CD14-positive monocyte (primary cell): ENCODE results near the gene TLR6. TPM values are rescaled to one million over a fixed set of nuclear protein-coding genes. Genes with fewer than 3 reads are reported as not detected.
A peak's percentile ranks its signal among the peaks of the same experiment; 100 is the strongest.

Experiments
- DNase-seq, 3 donors: peaks; one replicate each; pipeline ENCODE4 v3.0.0-alpha.2; 2011 to 2022
- H2AFZ ChIP-seq: 2 replicates; pipeline ENCODE4 v1.6.0; 2012; ENCODE audit warnings: mild to moderate bottlenecking, low read depth, low read length, inconsistent platforms; ENCODE audit not compliant: insufficient read depth, poor library complexity, severe bottlenecking
- H3K27ac ChIP-seq, 2 donors: 1 replicate in 1 of 2; 2 replicates in 1 of 2; pipeline ENCODE4 v1.5.1; 2012 to 2013; ENCODE audit warnings: low read length in 2 of 2, control low read depth in 1 of 2, inconsistent platforms in 1 of 2, low read depth in 1 of 2, mild to moderate bottlenecking in 1 of 2
- H3K27me3 ChIP-seq, 2 donors: one replicate each; pipeline versions ENCODE4 v1.6.0 to v1.6.1; 2011 to 2013; ENCODE audit warnings: low read length in 2 of 2; ENCODE audit not compliant: control insufficient read depth in 2 of 2, insufficient read depth in 2 of 2
- H3K36me3 ChIP-seq, 2 donors: replicated peaks in 1 of 2; 1 replicate in 1 of 2; 2 replicates in 1 of 2; pipeline versions ENCODE4 v1.5.1 to v1.6.1; 2012 to 2013; ENCODE audit warnings: low read length in 2 of 2, control low read depth in 1 of 2, inconsistent platforms in 1 of 2, mild to moderate bottlenecking in 1 of 2; ENCODE audit not compliant: insufficient read depth in 2 of 2, control insufficient read depth in 1 of 2
- H3K4me1 ChIP-seq, 2 donors: 1 replicate in 1 of 2; 2 replicates in 1 of 2; pipeline versions ENCODE4 v1.5.1 to v1.6.1; 2012 to 2013; ENCODE audit warnings: low read length in 2 of 2, control low read depth in 1 of 2, inconsistent platforms in 1 of 2, mild to moderate bottlenecking in 1 of 2, moderate library complexity in 1 of 2; ENCODE audit not compliant: insufficient read depth in 2 of 2, control insufficient read depth in 1 of 2
- H3K4me2 ChIP-seq: replicated peaks from 2 replicates; pipeline ENCODE3; 2012; ENCODE audit warnings: low read length, moderate library complexity, mild to moderate bottlenecking; ENCODE audit not compliant: poor library complexity, severe bottlenecking; ENCODE audit errors: extremely low read depth
- H3K4me3 ChIP-seq, 3 experiments: fragments of 200-600 bp in 1 of 3; sonication (generic) in 1 of 3; replicated peaks in 1 of 3; 1 replicate in 2 of 3; 2 replicates in 1 of 3; pipeline ENCODE4 v1.5.1; 2011 to 2013; ENCODE audit warnings: low read length in 3 of 3, mild to moderate bottlenecking in 3 of 3, control low read depth in 2 of 3, low read depth in 2 of 3, inconsistent platforms in 1 of 3, moderate library complexity in 1 of 3
- H3K79me2 ChIP-seq: 2 replicates; pipeline ENCODE4 v1.6.0; 2012; ENCODE audit warnings: mild to moderate bottlenecking, control low read depth, inconsistent platforms, low read length, moderate library complexity; ENCODE audit not compliant: insufficient read depth
- H3K9ac ChIP-seq: 2 replicates; pipeline ENCODE4 v1.6.0; 2017; ENCODE audit warnings: low read length, mild to moderate bottlenecking; ENCODE audit not compliant: insufficient read depth, poor library complexity, severe bottlenecking
- H3K9me3 ChIP-seq, 2 donors: replicated peaks in 1 of 2; 1 replicate in 1 of 2; 2 replicates in 1 of 2; pipeline versions ENCODE4 v1.5.1 to v1.6.1; 2012 to 2013; ENCODE audit warnings: low read length in 2 of 2, control low read depth in 1 of 2; ENCODE audit not compliant: control insufficient read depth in 1 of 2, insufficient read depth in 1 of 2
- H4K20me1 ChIP-seq: 2 replicates; pipeline ENCODE4 v1.6.0; 2012; ENCODE audit warnings: mild to moderate bottlenecking, low read length, control low read depth, moderate library complexity; ENCODE audit not compliant: insufficient read depth
- H3K27ac Mint-ChIP-seq, 7 donors: one replicate each; pipeline ENCODE4 v1.8.0; 2020; ENCODE audit warnings: mild to moderate bottlenecking in 7 of 7, mixed read lengths in 7 of 7, moderate library complexity in 6 of 7, inconsistent platforms in 2 of 7
- H3K27me3 Mint-ChIP-seq, 3 donors: one replicate each; pipeline ENCODE4 v1.8.0; 2021 to 2022; ENCODE audit warnings: low read depth in 3 of 3, mild to moderate bottlenecking in 3 of 3, mixed read lengths in 3 of 3, moderate library complexity in 3 of 3, inconsistent platforms in 1 of 3
- H3K36me3 Mint-ChIP-seq, 2 donors: one replicate each; pipeline ENCODE4 v1.8.0; 2020; ENCODE audit warnings: mixed read lengths in 2 of 2, inconsistent platforms in 1 of 2, mild to moderate bottlenecking in 1 of 2
- H3K4me1 Mint-ChIP-seq: one replicate; pipeline ENCODE4 v1.8.0; 2020; ENCODE audit warnings: mild to moderate bottlenecking, mixed read lengths
- H3K4me3 Mint-ChIP-seq, 2 donors: one replicate each; pipeline ENCODE4 v1.8.0; 2020; ENCODE audit warnings: mild to moderate bottlenecking in 2 of 2, mixed read lengths in 2 of 2, moderate library complexity in 1 of 2
- H3K9me3 Mint-ChIP-seq, 7 donors: one replicate each; pipeline ENCODE4 v1.8.0; 2020 to 2022; ENCODE audit warnings: mixed read lengths in 7 of 7, mild to moderate bottlenecking in 6 of 7, moderate library complexity in 6 of 7, inconsistent platforms in 2 of 7
- CTCF ChIP-seq: fragments of 200-600 bp; IDR thresholded peaks from one replicate; pipeline ENCODE4 v1.8.0; 2022; ENCODE audit warnings: antibody characterized with exemption, mild to moderate bottlenecking
- WGBS: methylation state at CpG from one replicate; pipeline ENCODE4 v1.1.5; 2013; ENCODE audit warnings: missing lambda C conversion rate; ENCODE audit not compliant: insufficient coverage; 5-methylcytosine and 5-hydroxymethylcytosine counted together
- intact Hi-C, 2 donors: fragments of 100-400 bp; cut with micrococcal nuclease; formaldehyde crosslinking; loops; one replicate each; pipeline versions ENCODE4 v1.15.0 to v1.15.1; 2023
- polyA plus RNA-seq, 3 donors: library from polyadenylated mRNA; depleted of rRNA in 1 of 3; unstranded in 2 of 3; stranded (reverse) in 1 of 3; fragments of 300-500 nt in 2 of 3; fragments of >200 nt in 1 of 3; fragmentation: Illumina TruSeq in 2 of 3; gene quantifications; 1 replicate in 2 of 3; 2 replicates in 1 of 3; pipeline ENCODE4 v1.2.3, GENCODE V29; 2012 to 2021
- small RNA-seq: library from RNA; depleted of rRNA; stranded (forward); fragments of <200 nt; gene quantifications from one replicate; pipeline ENCODE3, GENCODE V24; 2012; ENCODE audit warnings: low read depth; ENCODE audit not compliant: insufficient read length

The TLR6 gene
- polyA plus RNA-seq, 3 donors, result 7.7 to 12.7 (median 11.5) TPM

GRCh38 chr4:38775326-38775725, 81.3 kb downstream of the TLR6 start:
- H3K4me3 Mint-ChIP-seq, result no peak overlapping the region
- Histone ChIP-seq H2AFZ (no peak overlapping the region), H3K4me2 (no peak overlapping the region), H3K36me3 (no peaks in the 10 kb centered on the region), H4K20me1 (no peaks in the 10 kb centered on the region), H3K9ac (no peak overlapping the region), H3K79me2 (no peaks in the 10 kb centered on the region), H3K27ac (no peak overlapping the region), H3K4me3 (no peak overlapping the region), H3K9me3 (no peaks in the 10 kb centered on the region), H3K4me1 (peaks cover 3 to 19% of the 10 kb centered on the region in 2 donors), H3K27me3 (no peaks in the 10 kb centered on the region)
- H3K27me3 Mint-ChIP-seq, result peaks cover 0 to 2% (median 0%) of the 10 kb centered on the region in 3 donors
- intact Hi-C loops, result no loop called here
- WGBS, result no CpG with 5 or more reads among the region's 2 CpGs
- H3K27ac Mint-ChIP-seq, result peak overlapping the region in 2 of 7 donors; percentile 21 to 43
- peaks cover 0 to 4% of the 10 kb centered on the region in 2 donors for H3K36me3 Mint-ChIP-seq
- TF ChIP-seq CTCF, result no peak
- H3K4me1 Mint-ChIP-seq, result peaks cover 27% of the 10 kb centered on the region
- H3K9me3 Mint-ChIP-seq, result peaks cover 0 to 2% (median 0%) of the 10 kb centered on the region in 7 donors
- peak in 1 of 3 donors; percentile 26 for DNase-seq

GRCh38 chr4:38774181-38774955, 82.2 kb downstream of the TLR6 start:
- Mint-ChIP-seq H3K27me3 (peaks cover 0 to 2% (median 0%) of the 10 kb centered on the region in 3 donors), H3K36me3 (peaks cover 0 to 4% of the 10 kb centered on the region in 2 donors), H3K4me3 (no peak overlapping the region), H3K9me3 (peaks cover 0 to 2% (median 0%) of the 10 kb centered on the region in 7 donors), H3K4me1 (peaks cover 35% of the 10 kb centered on the region), H3K27ac (peak overlapping the region in 1 of 7 donors; percentile 28)
- no peaks in the 10 kb centered on the region for H4K20me1 ChIP-seq
- H3K4me2 ChIP-seq, result no peak overlapping the region
- H3K27me3 ChIP-seq, result no peaks in the 10 kb centered on the region
- H3K36me3 ChIP-seq, result no peaks in the 10 kb centered on the region
- H3K4me3 ChIP-seq, result no peak overlapping the region
- H3K4me1 ChIP-seq, result peaks cover 12 to 28% of the 10 kb centered on the region in 2 donors
- intact Hi-C loops, result no loop called here
- TF ChIP-seq CTCF, result no peak
- no peak overlapping the region for H3K9ac ChIP-seq
- H3K79me2 ChIP-seq, result no peaks in the 10 kb centered on the region
- H2AFZ ChIP-seq, result no peak overlapping the region
- DNase-seq, result no peak
- WGBS, result no CpG with 5 or more reads among the region's 8 CpGs
- H3K27ac ChIP-seq, result no peak overlapping the region
- H3K9me3 ChIP-seq, result no peaks in the 10 kb centered on the region

Small RNA genes within 50 kb of the gene (small RNA-seq; reads per million reads assigned to genes)
- gene MIR574, result 12.3 reads per million, percentile 79 among the genes with 10 or more reads in this experiment

Other genes with a start within 250 kb of the TLR6 start
- gene KLF3, start 192.6 kb downstream of the TLR6 start, polyA plus RNA-seq, result 10 to 100 TPM; 46.3 to 95.7 (median 53.9) TPM
- 1 to 10 TPM; 1.1 to 1.2 (median 1.1) TPM for gene TLR10, start 73.8 kb downstream of the TLR6 start, polyA plus RNA-seq
- 100 to 1,000 TPM in 1 of 3 donors, 10 to 100 TPM in 2; 49.8 to 117 (median 62.2) TPM for gene TLR1, start 52.0 kb downstream of the TLR6 start, polyA plus RNA-seq
- gene FAM114A1, start 11.0 kb upstream of the TLR6 start, polyA plus RNA-seq, result 10 to 100 TPM in 1 of 3 donors, 1 to 10 TPM in 2; 3.2 to 12.0 (median 4.1) TPM
- 1 to 10 TPM in 1 of 3 donors, under 1 TPM in 2; 0.31 to 1.1 (median 0.43) TPM for gene TMEM156, start 175.6 kb upstream of the TLR6 start, polyA plus RNA-seq
- gene KLHL5, start 205.4 kb upstream of the TLR6 start, polyA plus RNA-seq, result 10 to 100 TPM; 16.7 to 32.2 (median 23.3) TPM